ENCODE data around the gene ATXN7L2. TPM values are rescaled to one million over a fixed set of nuclear protein-coding genes. Genes with fewer than 3 reads are reported as not detected.

The ATXN7L2 gene
- polyA plus RNA-seq, 3 donors = 1.1 to 3.6 (median 1.7) TPM

GRCh38 chr1:109527846-109528695, 44.4 kb downstream of the ATXN7L2 start:
- H3K4me1 Mint-ChIP-seq = peaks cover 9% of the 10 kb centered on the region
- Histone ChIP-seq H3K36me3 (replicated peaks in 1 of 2; ENCODE audit: control insufficient read depth in 1 of 2, insufficient read depth in 2 of 2, low read length in 2 of 2) (no peaks in the 10 kb centered on the region), H4K20me1 (ENCODE audit: insufficient read depth, low read length) (no peaks in the 10 kb centered on the region), H3K27me3 (ENCODE audit: control insufficient read depth in 2 of 2, insufficient read depth in 2 of 2, low read length in 2 of 2) (no peaks in the 10 kb centered on the region), H3K4me2 (replicated peaks; ENCODE audit: extremely low read depth, low read length, poor library complexity, severe bottlenecking) (no peak overlapping the region), H3K79me2 (ENCODE audit: insufficient read depth, low read length) (no peaks in the 10 kb centered on the region), H3K9me3 (replicated peaks in 1 of 2; ENCODE audit: control insufficient read depth in 1 of 2, insufficient read depth in 1 of 2, low read length in 2 of 2) (no peaks in the 10 kb centered on the region), H3K4me1 (ENCODE audit: control insufficient read depth in 1 of 2, insufficient read depth in 2 of 2, low read length in 2 of 2) (peaks cover 10 to 11% of the 10 kb centered on the region in 2 donors), H3K9ac (ENCODE audit: insufficient read depth, low read length, poor library complexity, severe bottlenecking) (no peak overlapping the region), H3K4me3 (replicated peaks in 1 of 3; ENCODE audit: low read depth in 2 of 3, low read length in 3 of 3) (no peak overlapping the region), H3K27ac (ENCODE audit: low read depth in 1 of 2, low read length in 2 of 2) (no peak overlapping the region), H2AFZ (ENCODE audit: insufficient read depth, low read depth, low read length, poor library complexity, severe bottlenecking) (no peak overlapping the region)
- peaks cover 2 to 5% (median 3%) of the 10 kb centered on the region in 3 donors for H3K27me3 Mint-ChIP-seq (ENCODE audit: low read depth in 3 of 3)
- TF ChIP-seq CTCF (IDR thresholded peaks at IDR 0.05) = no peak
- no peak overlapping the region for H3K27ac Mint-ChIP-seq
- 91% methylated on average over 8 of the region's 9 CpGs for WGBS (ENCODE audit: insufficient coverage)
- DNase-seq = no peak
- intact Hi-C loops (cut with micrococcal nuclease) = loop anchor here in 1 of 2 donors (10.0 kb wide), 1 partner anchor 93 kb away; no protein-coding TSS in a partner anchor
- H3K4me3 Mint-ChIP-seq = no peak overlapping the region
- no peaks in the 10 kb centered on the region for H3K9me3 Mint-ChIP-seq
- H3K36me3 Mint-ChIP-seq = no peaks in the 10 kb centered on the region

GRCh38 chr1:109528712-109529111, 45.0 kb downstream of the ATXN7L2 start:
- Mint-ChIP-seq H3K4me1 (peaks cover 9% of the 10 kb centered on the region), H3K36me3 (no peaks in the 10 kb centered on the region), H3K4me3 (no peak overlapping the region), H3K27ac (no peak overlapping the region), H3K27me3 (ENCODE audit: low read depth in 3 of 3) (peaks cover 2 to 5% (median 3%) of the 10 kb centered on the region in 3 donors), H3K9me3 (no peaks in the 10 kb centered on the region)
- H2AFZ ChIP-seq (ENCODE audit: insufficient read depth, low read depth, low read length, poor library complexity, severe bottlenecking) = no peak overlapping the region
- H3K27ac ChIP-seq (ENCODE audit: low read depth in 1 of 2, low read length in 2 of 2) = no peak overlapping the region
- no peak overlapping the region for H3K4me2 ChIP-seq (replicated peaks; ENCODE audit: extremely low read depth, low read length, poor library complexity, severe bottlenecking)
- no peak for DNase-seq
- H3K9me3 ChIP-seq (replicated peaks in 1 of 2; ENCODE audit: control insufficient read depth in 1 of 2, insufficient read depth in 1 of 2, low read length in 2 of 2) = no peaks in the 10 kb centered on the region
- intact Hi-C loops (cut with micrococcal nuclease) = loop anchor here in 1 of 2 donors (10.0 kb wide), 1 partner anchor 94 kb away; no protein-coding TSS in a partner anchor
- no peaks in the 10 kb centered on the region for H3K79me2 ChIP-seq (ENCODE audit: insufficient read depth, low read length)
- no peak overlapping the region for H3K9ac ChIP-seq (ENCODE audit: insufficient read depth, low read length, poor library complexity, severe bottlenecking)
- no CpG with 5 or more reads among the region's 3 CpGs for WGBS (ENCODE audit: insufficient coverage)
- no peak for TF ChIP-seq CTCF (IDR thresholded peaks at IDR 0.05)
- no peaks in the 10 kb centered on the region for H3K27me3 ChIP-seq (ENCODE audit: control insufficient read depth in 2 of 2, insufficient read depth in 2 of 2, low read length in 2 of 2)
- no peaks in the 10 kb centered on the region for H3K36me3 ChIP-seq (replicated peaks in 1 of 2; ENCODE audit: control insufficient read depth in 1 of 2, insufficient read depth in 2 of 2, low read length in 2 of 2)
- peaks cover 10 to 11% of the 10 kb centered on the region in 2 donors for H3K4me1 ChIP-seq (ENCODE audit: control insufficient read depth in 1 of 2, insufficient read depth in 2 of 2, low read length in 2 of 2)
- H3K4me3 ChIP-seq (replicated peaks in 1 of 3; ENCODE audit: low read depth in 2 of 3, low read length in 3 of 3) = no peak overlapping the region
- H4K20me1 ChIP-seq (ENCODE audit: insufficient read depth, low read length) = no peaks in the 10 kb centered on the region

All from CD14-positive monocyte (primary cell).